Articular chondrocyte of knee joint (primary cell): ENCODE measurements around the gene BSX. TPM values are rescaled to one million over a fixed set of nuclear protein-coding genes. Genes with fewer than 3 reads are reported as not detected.

ENCODE experiments used
- total RNA-seq: library from RNA; depleted of rRNA; stranded (reverse); fragments of >200 nt; gene quantifications from 2 replicates; pipeline ENCODE4 v1.2.3, GENCODE V29; 2012

BSX gene
- not detected in 2 replicates for total RNA-seq

GRCh38 chr11:122981388-122982264 is at the start of gene BSX:
BSX (minus strand) TSS chr11:122981834; CDS start chr11:122981671, 163 bp downstream.

Other genes with a start within 250 kb of the BSX start
- gene CRTAM, start 143.3 kb downstream of the BSX start, total RNA-seq, result 0.13 and 0.22 TPM in 2 replicates
- gene JHY, start 99.1 kb downstream of the BSX start, total RNA-seq, result 14.6 and 17.6 TPM in 2 replicates
- gene HSPA8, start 80.3 kb upstream of the BSX start, total RNA-seq, result 1,885 and 2,219 TPM in 2 replicates
- 380 and 507 TPM in 2 replicates for gene CLMP, start 213.4 kb upstream of the BSX start, total RNA-seq